Measurements from ENCODE around the gene PANX3. TPM values are rescaled to one million over a fixed set of nuclear protein-coding genes. Genes with fewer than 3 reads are reported as not detected.

Gene PANX3
- polyA plus RNA-seq, 1 donor: not detected

DNA sequence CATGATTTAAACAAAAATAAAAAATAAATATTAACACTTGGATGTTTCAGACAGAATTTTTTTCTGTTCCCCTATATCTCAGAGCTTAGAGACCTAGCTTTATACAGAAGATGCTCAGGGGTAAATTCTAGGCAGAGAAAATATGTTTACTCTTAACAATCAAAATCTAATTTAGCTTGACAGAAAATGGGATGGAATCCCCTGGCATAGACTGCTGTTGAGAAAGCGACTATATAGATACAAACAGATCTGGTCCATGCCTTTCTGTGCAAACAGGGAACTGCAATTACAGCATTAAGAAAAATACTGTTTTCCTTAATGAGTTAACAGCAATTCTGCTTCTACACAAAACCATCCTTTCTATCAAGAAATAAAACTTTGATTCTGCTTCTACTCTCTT is 47.8 kb downstream of the PANX3 start:
- no peak for DNase-seq

DNA sequence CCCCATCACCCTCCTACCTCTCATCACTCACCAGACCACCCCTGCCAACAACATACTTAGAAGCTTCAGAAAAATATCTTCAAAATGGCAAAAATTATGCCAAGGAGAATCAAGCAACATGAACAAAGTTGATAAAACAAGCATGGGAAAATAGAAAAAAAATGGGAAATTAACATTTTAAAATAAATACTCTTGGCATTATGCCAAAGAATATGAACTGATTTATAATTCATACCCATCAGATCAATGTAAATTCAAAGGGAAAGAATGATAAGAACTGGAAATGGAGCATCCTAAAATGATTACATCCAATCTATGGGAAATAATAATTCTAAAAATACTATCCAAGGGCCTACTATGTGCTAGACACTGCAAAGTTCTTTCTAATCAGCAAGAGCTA is 50.3 kb downstream of the PANX3 start:
- no peak for DNase-seq

DNA sequence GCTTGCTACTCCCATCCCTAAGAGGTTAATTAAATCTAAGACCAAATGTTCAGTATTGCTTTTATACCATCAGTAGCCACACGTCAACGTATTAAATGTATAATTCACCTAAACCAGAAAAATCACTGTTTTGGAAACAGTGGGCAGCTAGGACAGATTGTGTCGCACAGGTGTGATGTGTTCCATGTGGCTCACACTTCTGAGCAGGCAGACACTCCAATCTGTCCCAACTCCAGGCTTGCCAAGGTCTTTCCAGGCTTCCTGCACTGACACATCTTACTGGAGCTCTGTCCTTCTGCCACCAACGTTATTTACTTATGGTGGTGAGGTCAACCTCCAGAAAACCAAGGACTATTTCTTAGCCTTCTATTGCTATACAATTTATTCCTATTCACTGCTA is 50.9 kb downstream of the PANX3 start:
- no peak for DNase-seq

DNA sequence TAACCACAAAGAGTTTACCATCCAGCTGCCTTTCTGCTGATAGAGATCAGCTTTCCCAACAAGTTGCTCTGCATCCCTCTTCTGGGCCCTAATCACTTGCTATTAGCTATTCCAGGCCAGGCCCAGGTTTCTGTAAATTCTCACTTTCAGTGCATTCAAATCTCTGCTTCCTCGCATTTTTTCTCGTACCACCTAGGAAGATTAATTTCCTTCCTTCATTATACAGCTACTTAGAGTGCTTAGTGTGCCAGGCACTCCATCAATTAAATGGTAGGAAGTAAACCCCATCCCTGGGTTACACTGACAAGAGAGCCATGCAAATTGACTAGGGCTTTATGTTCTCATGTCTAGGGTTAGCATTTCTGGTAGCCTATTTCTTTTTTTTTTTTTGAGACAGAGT is 52.6 kb downstream of the PANX3 start:
- DNase-seq: no peak

DNA sequence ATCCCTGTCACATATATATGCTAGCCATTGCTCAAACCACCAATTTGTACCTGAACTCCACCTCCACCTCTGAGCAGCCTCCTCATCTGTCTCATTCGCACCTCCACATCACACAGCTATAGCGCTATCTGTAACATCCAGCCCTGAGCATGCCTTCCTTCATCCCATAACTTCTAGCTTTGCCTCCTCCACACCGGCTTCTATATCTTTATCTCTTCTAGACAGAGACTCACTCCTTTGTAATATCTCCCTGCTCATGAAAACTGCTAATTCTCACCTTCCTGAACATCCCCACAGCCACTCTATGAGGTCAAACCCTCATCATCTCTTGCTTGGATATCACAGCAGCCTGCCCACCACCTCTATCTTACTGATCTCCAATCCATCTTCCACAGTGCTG is 56.4 kb downstream of the PANX3 start:
- DNase-seq: no peak

DNA sequence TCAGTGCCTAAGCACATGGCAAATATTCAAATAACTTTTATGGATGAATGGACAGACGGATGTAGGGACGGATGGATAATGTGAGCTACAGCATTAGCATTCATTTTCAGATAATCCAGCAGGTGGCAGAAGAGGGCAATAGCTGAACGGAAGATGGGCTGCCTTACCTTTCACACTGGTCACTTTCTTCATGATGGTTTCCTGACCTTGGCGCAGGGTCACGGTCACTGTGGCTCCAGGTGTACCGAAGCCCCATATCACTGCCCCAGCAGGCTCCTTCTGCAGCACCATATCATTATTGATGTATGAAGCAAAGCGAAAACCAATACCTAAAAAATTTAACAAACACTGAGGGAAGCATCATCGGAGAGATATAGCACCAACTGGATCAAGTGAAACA is 58.0 kb downstream of the PANX3 start:
- peak; percentile 45 for DNase-seq

Other genes starting within 250 kb of the PANX3 start
- gene OR8B2, start 226.9 kb upstream of the PANX3 start, polyA plus RNA-seq (ENCODE audit: insufficient read length): not detected
- not detected for gene OR8B3, start 212.4 kb upstream of the PANX3 start, polyA plus RNA-seq (ENCODE audit: insufficient read length)
- not detected for gene OR8B4, start 186.6 kb upstream of the PANX3 start, polyA plus RNA-seq (ENCODE audit: insufficient read length)
- gene OR8B8, start 165.7 kb upstream of the PANX3 start, polyA plus RNA-seq (ENCODE audit: insufficient read length): not detected
- gene OR8B12, start 67.8 kb upstream of the PANX3 start, polyA plus RNA-seq (ENCODE audit: insufficient read length): not detected
- 0.37 TPM for gene OR8A1, start 41.4 kb upstream of the PANX3 start, polyA plus RNA-seq (ENCODE audit: insufficient read length)
- 23.1 TPM for gene TBRG1, start 11.4 kb downstream of the PANX3 start, polyA plus RNA-seq (ENCODE audit: insufficient read length)
- gene SIAE, start 62.3 kb downstream of the PANX3 start, polyA plus RNA-seq (ENCODE audit: insufficient read length): 8.9 TPM
- gene SPA17, start 62.5 kb downstream of the PANX3 start, polyA plus RNA-seq (ENCODE audit: insufficient read length): 2.1 TPM
- gene NRGN, start 128.5 kb downstream of the PANX3 start, polyA plus RNA-seq (ENCODE audit: insufficient read length): 5.3 TPM
- gene VSIG2, start 140.8 kb downstream of the PANX3 start, polyA plus RNA-seq (ENCODE audit: insufficient read length): 1.0 TPM
- gene ESAM, start 150.9 kb downstream of the PANX3 start, polyA plus RNA-seq (ENCODE audit: insufficient read length): 65.1 TPM
- 15.9 TPM for gene MSANTD2, start 189.0 kb downstream of the PANX3 start, polyA plus RNA-seq (ENCODE audit: insufficient read length)

Data from hindlimb muscle (tissue), 1 donor.